HepG2 (cell line): ENCODE data around the gene MAP3K2. TPM values are rescaled to one million over a fixed set of nuclear protein-coding genes. Genes with fewer than 3 reads are reported as not detected.
A peak's percentile ranks its signal among the peaks of the same experiment; 100 is the strongest.

Experiments
- ATF3 ChIP-seq: sonication (generic); formaldehyde crosslinking; IDR thresholded peaks from 2 replicates; pipeline ENCODE4 v1.4.0; 2020; ENCODE audit warnings: missing genetic modification reagents
- FOXJ3 ChIP-seq: sonication (generic); formaldehyde crosslinking; IDR thresholded peaks from 2 replicates; pipeline ENCODE4 v1.4.0; 2020; ENCODE audit warnings: missing genetic modification reagents, mild to moderate bottlenecking, borderline replicate concordance
- GLI4 ChIP-seq: sonication (generic); formaldehyde crosslinking; IDR thresholded peaks from 2 replicates; pipeline ENCODE4 v1.5.1; 2020; ENCODE audit warnings: missing genetic modification reagents, mild to moderate bottlenecking, moderate library complexity, borderline replicate concordance
- MAF1 ChIP-seq: sonication (generic); formaldehyde crosslinking; IDR thresholded peaks from 2 replicates; pipeline ENCODE4 v1.5.0; 2020; ENCODE audit warnings: missing genetic modification reagents, borderline replicate concordance
- MXD3 ChIP-seq: IDR thresholded peaks from 2 replicates; pipeline ENCODE4 v1.6.1; 2016; ENCODE audit warnings: mild to moderate bottlenecking, missing biosample characterization, missing genetic modification reagents
- ONECUT2 ChIP-seq: sonication (generic); formaldehyde crosslinking; IDR thresholded peaks from 2 replicates; pipeline ENCODE4 v1.4.0; 2020; ENCODE audit warnings: missing genetic modification reagents
- PRMT3 ChIP-seq: sonication (generic); formaldehyde crosslinking; IDR thresholded peaks from 2 replicates; pipeline ENCODE4 v1.8.1; 2022; ENCODE audit warnings: low read depth, mild to moderate bottlenecking, moderate library complexity, missing genetic modification reagents, borderline replicate concordance
- PRPF4 ChIP-seq: fragments of 200-400 bp; formaldehyde crosslinking; IDR thresholded peaks from 2 replicates; pipeline ENCODE4 v1.6.1; 2016; ENCODE audit warnings: low read length, low read depth; ENCODE audit not compliant: poor library complexity, severe bottlenecking
- TGIF2 ChIP-seq: IDR thresholded peaks from 2 replicates; pipeline ENCODE4 v1.6.1; 2016; ENCODE audit warnings: control low read depth, missing compliant biosample characterization
- ZBTB33 ChIP-seq: sonication (generic); formaldehyde crosslinking; IDR thresholded peaks from 2 replicates; pipeline ENCODE4 v1.4.0; 2020; ENCODE audit warnings: missing genetic modification reagents
- ZFAT ChIP-seq: sonication (generic); formaldehyde crosslinking; conservative IDR thresholded peaks from 2 replicates; pipeline ENCODE4 v1.8.1; 2023; ENCODE audit warnings: missing genetic modification reagents, inconsistent platforms
- ZMAT5 ChIP-seq: sonication (generic); formaldehyde crosslinking; IDR thresholded peaks from 2 replicates; pipeline ENCODE4 v1.5.0; 2020; ENCODE audit warnings: mild to moderate bottlenecking, low read depth, missing genetic modification reagents, borderline replicate concordance
- ZNF367 ChIP-seq: sonication (generic); formaldehyde crosslinking; IDR thresholded peaks from 2 replicates; pipeline ENCODE4 v1.4.0; 2020; ENCODE audit warnings: missing genetic modification reagents, borderline replicate concordance
- ZNF460 ChIP-seq: sonication (generic); formaldehyde crosslinking; IDR thresholded peaks from 2 replicates; pipeline ENCODE4 v1.5.1; 2020; ENCODE audit warnings: missing genetic modification reagents, mild to moderate bottlenecking, borderline replicate concordance
- ZNF484 ChIP-seq: sonication (generic); formaldehyde crosslinking; IDR thresholded peaks from 2 replicates; pipeline ENCODE4 v1.5.1; 2020; ENCODE audit warnings: mild to moderate bottlenecking, low read depth, missing genetic modification reagents, borderline replicate concordance
- ZNF609 ChIP-seq: sonication (generic); formaldehyde crosslinking; IDR thresholded peaks from 2 replicates; pipeline ENCODE4 v1.4.0; 2020; ENCODE audit warnings: mild to moderate bottlenecking, missing genetic modification reagents, borderline replicate concordance
- ZNF747 ChIP-seq: sonication (generic); formaldehyde crosslinking; IDR thresholded peaks from 2 replicates; pipeline ENCODE4 v1.8.1; 2023; ENCODE audit warnings: missing genetic modification reagents, mild to moderate bottlenecking, borderline replicate concordance
- ZNF773 ChIP-seq: sonication (generic); formaldehyde crosslinking; IDR thresholded peaks from 2 replicates; pipeline ENCODE4 v1.4.0; 2020; ENCODE audit warnings: missing genetic modification reagents, borderline replicate concordance
- ZNF841 ChIP-seq: sonication (generic); formaldehyde crosslinking; IDR thresholded peaks from 2 replicates; pipeline ENCODE4 v1.8.1; 2023; ENCODE audit warnings: missing genetic modification reagents, borderline replicate concordance
- ZZZ3 ChIP-seq: sonication (generic); formaldehyde crosslinking; IDR thresholded peaks from 2 replicates; pipeline ENCODE4 v1.4.0; 2020; ENCODE audit warnings: missing genetic modification reagents, mild to moderate bottlenecking, borderline replicate concordance
- polyA plus RNA-seq, 8 experiments: library from polyadenylated mRNA; depleted of rRNA in 3 of 8; stranded (reverse) in 7 of 8; unstranded in 1 of 8; fragments of >200 nt; fragmentation: Illumina TruSeq in 4 of 8; extraction: Trizol in 4 of 8; gene quantifications; 2 replicates each; pipeline versions ENCODE4 v1.2.1 to v1.2.3, GENCODE V29; 2011 to 2016; ENCODE audit warnings: low read depth in 4 of 8, missing spikeins in 1 of 8, mixed read lengths in 1 of 8; ENCODE audit not compliant: insufficient read depth in 1 of 8
- total RNA-seq, 5 experiments: library from RNA; depleted of rRNA; stranded (reverse); fragments of >200 nt; fragmentation: Illumina TruSeq; extraction: Trizol; gene quantifications; 2 replicates each; pipeline ENCODE4 v1.2.3, GENCODE V29; 2016; ENCODE audit warnings: low read depth in 1 of 5

Gene MAP3K2
- total and polyA plus RNA-seq, 2 of the 13 experiments (the other 11 are each of a cell fraction or from before 2014, with no cell fraction given): 12.2 to 37.2 TPM

- TF ChIP-seq ZNF841 (CRISPR knock-in tag): no peak
- TF ChIP-seq ZNF747 (CRISPR knock-in tag): peak; percentile 82
- peak; percentile 75 for TF ChIP-seq ZNF609 (CRISPR knock-in tag)
- TF ChIP-seq ZNF773: peak; percentile 70; the same call in 1 of the 2 replicates
- peak; percentile 97 for TF ChIP-seq GLI4
- TF ChIP-seq ZNF484: no peak; the same call in 1 of the 2 replicates
- 0 out of 2 replicates have a peak, but pooled peaks have one; percentile 8 for TF ChIP-seq ZNF460 (CRISPR knock-in tag)
- no peak for TF ChIP-seq ONECUT2 (CRISPR knock-in tag)
- no peak for TF ChIP-seq ZMAT5 (CRISPR knock-in tag)
- peak; percentile 23; the same call in 1 of the 2 replicates for TF ChIP-seq ATF3
- peak; percentile 63; the same call in 1 of the 2 replicates for TF ChIP-seq FOXJ3
- TF ChIP-seq ZFAT (CRISPR knock-in tag): no peak
- TF ChIP-seq PRMT3 (CRISPR knock-in tag): peak; percentile 26; the same call in 1 of the 2 replicates
- TF ChIP-seq PRPF4: no peak
- peak; percentile 27; the same call in 1 of the 2 replicates for TF ChIP-seq ZBTB33 (CRISPR knock-in tag)
- peak; percentile 58; the same call in 1 of the 2 replicates for TF ChIP-seq TGIF2 (CRISPR knock-in tag)
- peak; percentile 80; the same call in 1 of the 2 replicates for TF ChIP-seq ZNF367 (CRISPR knock-in tag)
- TF ChIP-seq MAF1 (CRISPR knock-in tag): no peak; the same call in 1 of the 2 replicates
- TF ChIP-seq ZZZ3 (CRISPR knock-in tag): peak; percentile 78; the same call in 1 of the 2 replicates
- TF ChIP-seq MXD3 (CRISPR knock-in tag): peak; percentile 63
These were observed 30.7 kb upstream of the MAP3K2 start, which contains the start of gene PROC (continued) for GRCh38 chr2:127418300-127419111.
